ENCODE measurements around the gene RET.

Gene RET

DNA sequence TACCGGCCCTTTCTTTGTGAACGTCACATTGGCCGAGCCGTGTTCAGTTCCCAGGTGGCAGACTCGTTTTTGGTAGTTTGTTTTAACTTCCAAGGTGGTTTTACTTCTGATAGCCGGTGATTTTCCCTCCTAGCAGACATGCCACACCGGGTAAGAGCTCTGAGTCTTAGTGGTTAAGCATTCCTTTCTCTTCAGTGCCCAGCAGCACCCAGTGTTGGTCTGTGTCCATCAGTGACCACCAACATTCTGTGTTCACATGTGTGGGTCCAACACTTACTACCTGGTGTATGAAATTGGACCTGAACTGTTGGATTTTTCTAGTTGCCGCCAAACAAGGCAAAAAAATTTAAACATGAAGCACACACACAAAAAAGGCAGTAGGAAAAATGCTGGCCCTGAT, 51.5 kb downstream of the RET start:
- DNase-seq (ENCODE audit: low spot score): no peak
- no peaks in the 10 kb centered on the region for H3K36me3 ChIP-seq (ENCODE audit: low read depth)

GRCh38 chr10:43128958-43129706, 52.3 kb downstream of the RET start:
- Histone ChIP-seq H3K4me1 (ENCODE audit: insufficient read depth, poor library complexity, severe bottlenecking) (peaks cover 17% of the 10 kb centered on the region), H3K9me3 (ENCODE audit: severe bottlenecking) (no peaks in the 10 kb centered on the region), H3K27ac (ENCODE audit: poor library complexity, severe bottlenecking) (no peak overlapping the region), H3K36me3 (ENCODE audit: low read depth) (no peaks in the 10 kb centered on the region), H3K4me3 (ENCODE audit: severe bottlenecking) (no peak overlapping the region), H3K27me3 (ENCODE audit: insufficient read depth, poor library complexity, severe bottlenecking) (no peaks in the 10 kb centered on the region)
- TF ChIP-seq, protein P1, sequence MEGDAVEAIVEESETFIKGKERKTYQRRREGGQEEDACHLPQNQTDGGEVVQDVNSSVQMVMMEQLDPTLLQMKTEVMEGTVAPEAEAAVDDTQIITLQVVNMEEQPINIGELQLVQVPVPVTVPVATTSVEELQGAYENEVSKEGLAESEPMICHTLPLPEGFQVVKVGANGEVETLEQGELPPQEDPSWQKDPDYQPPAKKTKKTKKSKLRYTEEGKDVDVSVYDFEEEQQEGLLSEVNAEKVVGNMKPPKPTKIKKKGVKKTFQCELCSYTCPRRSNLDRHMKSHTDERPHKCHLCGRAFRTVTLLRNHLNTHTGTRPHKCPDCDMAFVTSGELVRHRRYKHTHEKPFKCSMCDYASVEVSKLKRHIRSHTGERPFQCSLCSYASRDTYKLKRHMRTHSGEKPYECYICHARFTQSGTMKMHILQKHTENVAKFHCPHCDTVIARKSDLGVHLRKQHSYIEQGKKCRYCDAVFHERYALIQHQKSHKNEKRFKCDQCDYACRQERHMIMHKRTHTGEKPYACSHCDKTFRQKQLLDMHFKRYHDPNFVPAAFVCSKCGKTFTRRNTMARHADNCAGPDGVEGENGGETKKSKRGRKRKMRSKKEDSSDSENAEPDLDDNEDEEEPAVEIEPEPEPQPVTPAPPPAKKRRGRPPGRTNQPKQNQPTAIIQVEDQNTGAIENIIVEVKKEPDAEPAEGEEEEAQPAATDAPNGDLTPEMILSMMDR (IDR thresholded peaks at IDR 0.05; ENCODE audit: poor library complexity, severe bottlenecking): no peak
- ATAC-seq (ENCODE audit: low read depth) (peak; percentile 75), DNase-seq (ENCODE audit: low spot score) (no peak)

More for the DNA sequence above, 51.5 kb downstream of the RET start:
- TF ChIP-seq, protein P1 (IDR thresholded peaks at IDR 0.05; ENCODE audit: poor library complexity, severe bottlenecking): no peak
- peaks cover 17% of the 10 kb centered on the region for H3K4me1 ChIP-seq (ENCODE audit: insufficient read depth, poor library complexity, severe bottlenecking)
- no peaks in the 10 kb centered on the region for H3K27me3 ChIP-seq (ENCODE audit: insufficient read depth, poor library complexity, severe bottlenecking)
- no peak overlapping the region for H3K4me3 ChIP-seq (ENCODE audit: severe bottlenecking)
- no peak overlapping the region for H3K27ac ChIP-seq (ENCODE audit: poor library complexity, severe bottlenecking)
- no peak for ATAC-seq (ENCODE audit: low read depth)
- no peaks in the 10 kb centered on the region for H3K9me3 ChIP-seq (ENCODE audit: severe bottlenecking)

- Histone ChIP-seq H3K36me3 (ENCODE audit: low read depth) (no peaks in the 10 kb centered on the region), H3K27ac (ENCODE audit: poor library complexity, severe bottlenecking) (no peak overlapping the region), H3K27me3 (ENCODE audit: insufficient read depth, poor library complexity, severe bottlenecking) (no peaks in the 10 kb centered on the region), H3K4me1 (ENCODE audit: insufficient read depth, poor library complexity, severe bottlenecking) (peaks cover 17% of the 10 kb centered on the region), H3K9me3 (ENCODE audit: severe bottlenecking) (no peaks in the 10 kb centered on the region), H3K4me3 (ENCODE audit: severe bottlenecking) (no peak overlapping the region)
- ATAC-seq (ENCODE audit: low read depth) (peak; percentile 56), DNase-seq (ENCODE audit: low spot score) (no peak)
- TF ChIP-seq, protein P1 (IDR thresholded peaks at IDR 0.05; ENCODE audit: poor library complexity, severe bottlenecking): no peak
Observed at GRCh38 chr10:43130770-43131171, 53.9 kb downstream of the RET start.

GRCh38 chr10:43131256-43131655, 54.4 kb downstream of the RET start:
- TF ChIP-seq, protein P1 (IDR thresholded peaks at IDR 0.05; ENCODE audit: poor library complexity, severe bottlenecking): no peak

DNA sequence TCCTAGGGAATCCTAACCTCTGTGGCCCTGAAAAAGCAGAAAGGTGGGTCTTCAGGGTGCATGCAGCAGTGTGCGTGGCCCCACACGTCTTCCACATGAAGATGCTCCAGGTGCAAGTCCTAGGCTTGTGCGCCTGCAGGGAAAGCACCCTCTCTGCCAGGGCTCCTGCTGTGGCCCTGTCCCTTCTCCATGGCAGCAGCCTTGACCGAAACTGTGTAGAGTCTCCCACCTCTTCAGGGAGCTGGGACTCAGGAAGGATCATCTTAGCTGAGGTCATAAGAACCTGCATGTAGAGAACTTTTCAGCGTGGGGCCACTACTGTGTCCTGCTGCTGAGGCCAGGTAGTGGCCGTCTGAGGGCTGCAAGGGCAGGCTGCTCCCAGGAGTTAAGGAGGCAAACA, 55.0 kb downstream of the RET start:
- Histone ChIP-seq H3K9me3 (ENCODE audit: severe bottlenecking) (no peaks in the 10 kb centered on the region), H3K4me3 (ENCODE audit: severe bottlenecking) (no peak overlapping the region), H3K27ac (ENCODE audit: poor library complexity, severe bottlenecking) (no peak overlapping the region), H3K27me3 (ENCODE audit: insufficient read depth, poor library complexity, severe bottlenecking) (no peaks in the 10 kb centered on the region), H3K4me1 (ENCODE audit: insufficient read depth, poor library complexity, severe bottlenecking) (peaks cover 17% of the 10 kb centered on the region), H3K36me3 (ENCODE audit: low read depth) (no peaks in the 10 kb centered on the region)
- ATAC-seq (ENCODE audit: low read depth) (no peak), DNase-seq (ENCODE audit: low spot score) (no peak)
- TF ChIP-seq, protein P1 (IDR thresholded peaks at IDR 0.05; ENCODE audit: poor library complexity, severe bottlenecking): no peak

More at GRCh38 chr10:43131256-43131655, 54.4 kb downstream of the RET start:
- no peak overlapping the region for H3K27ac ChIP-seq (ENCODE audit: poor library complexity, severe bottlenecking)
- ATAC-seq (ENCODE audit: low read depth) (no peak), DNase-seq (ENCODE audit: low spot score) (no peak)
- H3K9me3 ChIP-seq (ENCODE audit: severe bottlenecking): no peaks in the 10 kb centered on the region
- no peaks in the 10 kb centered on the region for H3K27me3 ChIP-seq (ENCODE audit: insufficient read depth, poor library complexity, severe bottlenecking)
- H3K36me3 ChIP-seq (ENCODE audit: low read depth): no peaks in the 10 kb centered on the region
- no peak overlapping the region for H3K4me3 ChIP-seq (ENCODE audit: severe bottlenecking)
- H3K4me1 ChIP-seq (ENCODE audit: insufficient read depth, poor library complexity, severe bottlenecking): peaks cover 17% of the 10 kb centered on the region

All from RWPE2 (cell line).